ENCODE measurements around the gene GBX2. TPM values are rescaled to one million over a fixed set of nuclear protein-coding genes. Genes with fewer than 3 reads are reported as not detected.

Gene GBX2
- total RNA-seq, result not detected in 2 replicates

DNA sequence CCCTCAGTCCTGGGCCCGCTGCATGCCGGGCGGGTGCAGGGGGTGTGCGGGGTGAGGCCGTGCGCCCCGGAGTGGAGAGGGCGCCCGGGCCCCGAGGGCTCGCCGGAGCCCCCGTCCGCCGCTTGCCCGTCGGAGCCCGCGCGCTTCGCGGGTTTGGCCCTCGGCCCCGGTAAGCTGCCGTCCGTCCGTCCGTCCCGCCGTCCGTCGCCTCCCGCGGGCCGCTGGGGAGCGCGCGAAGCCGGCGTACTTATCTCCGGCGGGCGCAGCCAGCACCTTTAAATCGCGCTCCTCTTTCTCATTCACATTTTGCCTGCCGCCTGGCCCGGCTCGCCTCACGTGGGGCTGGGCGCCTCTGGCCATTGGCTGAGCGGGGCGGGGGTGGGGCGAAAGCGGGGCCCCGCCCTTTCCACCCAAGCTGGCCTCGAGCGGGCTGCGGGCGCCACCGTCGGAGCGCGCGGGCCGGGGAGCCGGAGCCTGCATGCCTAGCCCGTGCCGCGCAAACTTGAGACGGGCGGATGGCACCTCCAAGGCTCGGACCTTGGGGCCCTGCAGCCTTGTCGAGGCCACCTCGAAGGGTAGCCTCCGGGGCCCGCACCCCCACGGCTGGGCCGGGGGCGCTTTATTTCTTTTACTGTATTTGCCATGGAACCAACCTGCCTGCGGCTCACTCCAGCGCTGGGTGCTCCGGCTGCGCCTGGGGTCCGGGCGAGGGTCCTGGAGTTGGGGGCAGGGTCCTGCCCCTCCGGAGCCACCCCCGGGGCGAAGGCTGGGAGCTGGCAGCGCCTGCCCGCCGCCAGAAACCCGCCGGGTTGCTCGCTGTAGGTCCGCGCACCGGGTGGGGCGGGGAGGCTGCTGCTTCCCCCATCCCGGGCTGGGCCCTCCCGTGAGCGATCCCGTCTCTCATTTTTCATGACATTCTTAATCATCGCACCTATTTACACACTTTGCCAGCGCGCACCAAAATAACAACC is at the start of gene GBX2:
Gene GBX2, minus strand, starts transcription at position 277 of the 971 bp plus-strand sequence. CDS start 415 bp downstream, outside the sequence.
- Histone ChIP-seq H3K79me2 (ENCODE audit: insufficient read depth, low read length) (no peaks in the 10 kb centered on the region), H2AFZ (ENCODE audit: low read length) (peak within 1 kb of the TSS; percentile 62), H3K4me3 (ENCODE audit: insufficient read depth, low read length) (peak within 1 kb of the TSS; percentile 58), H3K27me3 (ENCODE audit: insufficient read depth, low read length) (peaks cover 93% of the 10 kb centered on the region), H3K4me2 (ENCODE audit: insufficient read depth, low read length) (peak within 1 kb of the TSS; percentile 66), H3K4me1 (ENCODE audit: insufficient read depth, low read length) (no peaks in the 10 kb centered on the region), H3K9me3 (ENCODE audit: low read depth, low read length) (no peaks in the 10 kb centered on the region), H3K27ac (ENCODE audit: low read depth, low read length) (no peak within 1 kb of the TSS), H3K36me3 (ENCODE audit: insufficient read depth, low read length) (no peaks in the 10 kb centered on the region), H4K20me1 (ENCODE audit: insufficient read depth, low read length) (peaks cover 2% of the 10 kb centered on the region)
- TF ChIP-seq, protein P1, sequence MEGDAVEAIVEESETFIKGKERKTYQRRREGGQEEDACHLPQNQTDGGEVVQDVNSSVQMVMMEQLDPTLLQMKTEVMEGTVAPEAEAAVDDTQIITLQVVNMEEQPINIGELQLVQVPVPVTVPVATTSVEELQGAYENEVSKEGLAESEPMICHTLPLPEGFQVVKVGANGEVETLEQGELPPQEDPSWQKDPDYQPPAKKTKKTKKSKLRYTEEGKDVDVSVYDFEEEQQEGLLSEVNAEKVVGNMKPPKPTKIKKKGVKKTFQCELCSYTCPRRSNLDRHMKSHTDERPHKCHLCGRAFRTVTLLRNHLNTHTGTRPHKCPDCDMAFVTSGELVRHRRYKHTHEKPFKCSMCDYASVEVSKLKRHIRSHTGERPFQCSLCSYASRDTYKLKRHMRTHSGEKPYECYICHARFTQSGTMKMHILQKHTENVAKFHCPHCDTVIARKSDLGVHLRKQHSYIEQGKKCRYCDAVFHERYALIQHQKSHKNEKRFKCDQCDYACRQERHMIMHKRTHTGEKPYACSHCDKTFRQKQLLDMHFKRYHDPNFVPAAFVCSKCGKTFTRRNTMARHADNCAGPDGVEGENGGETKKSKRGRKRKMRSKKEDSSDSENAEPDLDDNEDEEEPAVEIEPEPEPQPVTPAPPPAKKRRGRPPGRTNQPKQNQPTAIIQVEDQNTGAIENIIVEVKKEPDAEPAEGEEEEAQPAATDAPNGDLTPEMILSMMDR (IDR thresholded peaks at IDR 0.05; ENCODE audit: extremely low read depth, low read depth, low read length), result no peak
- DNase-seq (ENCODE audit: insufficient read length, low spot score, missing footprints), result peak; percentile 97

DNA sequence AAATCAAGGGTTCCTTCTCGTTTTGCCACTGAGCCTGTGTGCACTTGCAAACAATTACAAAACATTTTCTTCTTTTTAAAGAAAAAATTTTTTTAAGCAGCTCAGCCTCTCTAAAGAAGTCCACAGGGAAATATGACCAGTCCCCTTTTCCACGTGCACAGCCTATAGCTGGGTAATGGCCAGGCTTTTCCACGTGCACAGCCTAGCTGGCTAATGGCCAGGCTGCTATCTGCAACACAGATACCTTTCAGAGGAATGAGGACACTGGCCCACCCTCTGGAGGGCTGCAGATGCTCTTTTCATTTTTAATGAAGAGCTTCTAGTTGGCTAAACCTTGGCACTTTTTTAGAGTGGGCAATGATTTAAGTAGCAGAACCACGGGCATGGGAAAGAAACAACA is 49.7 kb upstream of the GBX2 start:
- H4K20me1 ChIP-seq (ENCODE audit: insufficient read depth, low read length), result no peaks in the 10 kb centered on the region
- no peaks in the 10 kb centered on the region for H3K79me2 ChIP-seq (ENCODE audit: insufficient read depth, low read length)
- H3K4me1 ChIP-seq (ENCODE audit: insufficient read depth, low read length), result no peaks in the 10 kb centered on the region
- DNase-seq (ENCODE audit: insufficient read length, low spot score, missing footprints), result no peak
- H3K27me3 ChIP-seq (ENCODE audit: insufficient read depth, low read length), result peaks cover 3% of the 10 kb centered on the region
- H3K27ac ChIP-seq (ENCODE audit: low read depth, low read length), result no peak overlapping the region
- no peaks in the 10 kb centered on the region for H3K9me3 ChIP-seq (ENCODE audit: low read depth, low read length)
- H2AFZ ChIP-seq (ENCODE audit: low read length), result no peak overlapping the region
- H3K36me3 ChIP-seq (ENCODE audit: insufficient read depth, low read length), result no peaks in the 10 kb centered on the region
- TF ChIP-seq, protein P1 (IDR thresholded peaks at IDR 0.05; ENCODE audit: extremely low read depth, low read depth, low read length), result no peak
- no peak overlapping the region for H3K4me2 ChIP-seq (ENCODE audit: insufficient read depth, low read length)
- no peak overlapping the region for H3K4me3 ChIP-seq (ENCODE audit: insufficient read depth, low read length)

DNA sequence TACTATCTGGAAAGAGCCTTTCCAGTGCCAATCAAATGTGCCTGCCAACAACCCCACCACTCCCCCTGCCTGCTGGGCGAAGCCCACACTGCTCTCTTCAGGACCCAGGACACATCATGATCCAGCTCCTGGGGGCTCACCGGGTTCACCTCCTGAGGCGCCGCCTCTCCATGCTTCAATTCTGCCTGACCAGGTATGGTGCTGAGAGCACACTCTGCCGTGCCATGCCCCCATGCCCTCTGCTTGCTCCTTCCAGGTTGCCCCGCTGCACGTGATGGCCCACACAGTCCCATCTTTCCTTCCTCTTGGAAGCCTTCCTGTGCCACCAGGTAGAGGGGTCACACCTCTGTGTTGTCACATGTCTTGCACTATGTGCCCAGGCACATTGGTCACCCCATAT is 48.5 kb upstream of the GBX2 start:
- Histone ChIP-seq H3K27me3 (ENCODE audit: insufficient read depth, low read length) (peaks cover 7% of the 10 kb centered on the region), H3K4me1 (ENCODE audit: insufficient read depth, low read length) (no peaks in the 10 kb centered on the region), H3K79me2 (ENCODE audit: insufficient read depth, low read length) (no peaks in the 10 kb centered on the region), H3K27ac (ENCODE audit: low read depth, low read length) (no peak overlapping the region), H3K9me3 (ENCODE audit: low read depth, low read length) (no peaks in the 10 kb centered on the region), H3K4me2 (ENCODE audit: insufficient read depth, low read length) (no peak overlapping the region), H3K36me3 (ENCODE audit: insufficient read depth, low read length) (no peaks in the 10 kb centered on the region), H2AFZ (ENCODE audit: low read length) (no peak overlapping the region), H3K4me3 (ENCODE audit: insufficient read depth, low read length) (no peak overlapping the region), H4K20me1 (ENCODE audit: insufficient read depth, low read length) (no peaks in the 10 kb centered on the region)
- no peak for DNase-seq (ENCODE audit: insufficient read length, low spot score, missing footprints)
- TF ChIP-seq, protein P1 (IDR thresholded peaks at IDR 0.05; ENCODE audit: extremely low read depth, low read depth, low read length), result no peak

DNA sequence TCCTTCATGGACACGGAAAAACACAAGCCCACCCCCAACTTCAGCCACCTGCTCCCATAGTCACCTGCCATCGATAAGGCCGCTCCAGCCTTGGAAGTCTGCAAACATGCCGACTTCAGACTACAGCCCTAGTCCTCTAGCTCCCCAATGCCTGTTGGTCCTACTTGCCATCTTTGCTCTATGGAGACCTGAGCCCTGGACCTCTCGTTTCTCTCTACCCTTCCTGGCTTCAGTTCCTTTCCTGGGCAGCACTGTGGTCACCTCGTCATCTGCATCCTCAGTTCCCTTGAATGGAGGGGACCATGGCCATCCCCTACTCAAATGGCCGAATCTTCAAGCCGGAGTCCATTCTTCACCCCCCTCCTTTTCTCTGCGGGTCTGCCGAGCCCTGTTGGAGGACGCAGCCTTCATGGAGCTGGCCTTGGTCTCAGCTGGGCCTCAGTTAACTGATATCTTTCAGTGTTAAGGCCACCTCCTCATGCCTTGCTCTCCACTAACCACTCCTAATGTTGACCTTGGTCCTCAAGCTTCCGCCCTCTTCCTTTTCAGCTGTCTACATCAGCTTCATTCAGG is 47.7 kb upstream of the GBX2 start:
- peaks cover 7% of the 10 kb centered on the region for H3K27me3 ChIP-seq (ENCODE audit: insufficient read depth, low read length)
- H3K79me2 ChIP-seq (ENCODE audit: insufficient read depth, low read length), result no peaks in the 10 kb centered on the region
- no peaks in the 10 kb centered on the region for H3K9me3 ChIP-seq (ENCODE audit: low read depth, low read length)
- H2AFZ ChIP-seq (ENCODE audit: low read length), result no peak overlapping the region
- DNase-seq (ENCODE audit: insufficient read length, low spot score, missing footprints), result no peak
- TF ChIP-seq, protein P1 (IDR thresholded peaks at IDR 0.05; ENCODE audit: extremely low read depth, low read depth, low read length), result no peak
- no peaks in the 10 kb centered on the region for H3K36me3 ChIP-seq (ENCODE audit: insufficient read depth, low read length)
- no peaks in the 10 kb centered on the region for H4K20me1 ChIP-seq (ENCODE audit: insufficient read depth, low read length)
- H3K27ac ChIP-seq (ENCODE audit: low read depth, low read length), result no peak overlapping the region
- H3K4me3 ChIP-seq (ENCODE audit: insufficient read depth, low read length), result no peak overlapping the region
- H3K4me1 ChIP-seq (ENCODE audit: insufficient read depth, low read length), result no peaks in the 10 kb centered on the region
- H3K4me2 ChIP-seq (ENCODE audit: insufficient read depth, low read length), result no peak overlapping the region

Measured in osteoblast (primary cell).